ENCODE measurements around the gene CNOT1.

Gene CNOT1

GRCh38 chr16:58518083-58518979 lies 111.3 kb downstream of the CNOT1 start:
- no peak for DNase-seq (ENCODE audit: low read depth)

- no peak for DNase-seq (ENCODE audit: low read depth)
Measured at GRCh38 chr16:58516768-58517107, 112.9 kb downstream of the CNOT1 start.

GRCh38 chr16:58515871-58516767 lies 113.5 kb downstream of the CNOT1 start:
- peak; percentile 39 for DNase-seq (ENCODE audit: low read depth)

DNA sequence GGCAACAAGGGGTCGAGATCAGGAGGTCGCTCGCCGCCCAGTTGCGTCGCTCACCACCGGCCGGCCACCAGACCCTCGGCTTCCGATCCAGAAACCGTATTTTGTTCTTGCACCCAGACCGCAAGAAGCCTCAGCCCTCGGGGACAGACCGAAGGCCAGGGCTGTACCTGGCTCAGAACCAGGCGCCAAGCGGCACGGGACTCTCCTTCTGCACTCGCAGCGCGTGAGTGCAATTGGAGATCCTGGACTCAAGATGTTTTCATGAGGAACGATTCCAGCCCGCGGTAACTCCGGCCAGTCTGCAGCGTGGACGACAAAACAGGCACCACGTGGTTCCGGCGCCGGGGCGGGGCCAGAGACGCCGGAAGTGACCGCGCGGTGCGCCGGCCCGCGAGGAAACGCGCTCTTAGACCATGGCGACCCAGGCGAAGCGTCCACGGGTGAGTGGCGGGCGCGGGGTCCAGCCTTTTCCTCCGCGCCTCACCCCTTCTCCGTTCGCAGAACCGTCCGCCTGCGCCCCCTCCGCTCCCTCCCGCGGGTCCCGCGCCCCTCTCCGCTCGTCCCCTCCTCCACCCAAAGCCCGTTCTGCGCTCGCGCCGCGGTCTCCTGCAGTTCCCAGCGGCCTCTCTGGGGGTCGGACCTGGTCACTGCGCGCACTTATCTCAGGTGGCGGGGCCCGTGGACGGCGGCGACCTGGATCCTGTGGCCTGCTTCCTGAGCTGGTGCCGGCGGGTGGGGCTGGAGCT lies 114.3 kb downstream of the CNOT1 start, which contains the start of gene SETD6:
SETD6 (plus strand) TSS at position 393 of the 746 bp plus-strand sequence; CDS start at position 414, 21 bp downstream.
- DNase-seq (ENCODE audit: low read depth) = peak; percentile 80

DNA sequence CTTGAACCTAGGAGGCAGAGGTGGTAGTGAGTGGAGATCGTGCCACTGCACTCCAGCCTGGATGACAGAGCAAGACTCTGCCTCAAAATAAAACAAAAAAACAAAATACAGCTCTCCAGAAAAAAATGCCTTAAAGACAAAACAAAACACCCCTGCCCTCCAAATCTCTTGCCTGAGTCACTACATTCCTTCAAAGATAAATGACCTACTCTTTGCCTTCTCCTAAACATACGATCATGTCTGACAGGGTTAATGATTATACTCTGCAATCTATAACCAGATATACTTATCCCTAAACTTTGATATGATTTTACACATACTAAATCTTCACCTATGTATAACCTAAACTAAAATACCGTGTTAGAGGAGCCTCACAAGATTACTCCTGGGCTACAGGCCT lies 115.8 kb downstream of the CNOT1 start:
- DNase-seq (ENCODE audit: low read depth) = no peak

DNA sequence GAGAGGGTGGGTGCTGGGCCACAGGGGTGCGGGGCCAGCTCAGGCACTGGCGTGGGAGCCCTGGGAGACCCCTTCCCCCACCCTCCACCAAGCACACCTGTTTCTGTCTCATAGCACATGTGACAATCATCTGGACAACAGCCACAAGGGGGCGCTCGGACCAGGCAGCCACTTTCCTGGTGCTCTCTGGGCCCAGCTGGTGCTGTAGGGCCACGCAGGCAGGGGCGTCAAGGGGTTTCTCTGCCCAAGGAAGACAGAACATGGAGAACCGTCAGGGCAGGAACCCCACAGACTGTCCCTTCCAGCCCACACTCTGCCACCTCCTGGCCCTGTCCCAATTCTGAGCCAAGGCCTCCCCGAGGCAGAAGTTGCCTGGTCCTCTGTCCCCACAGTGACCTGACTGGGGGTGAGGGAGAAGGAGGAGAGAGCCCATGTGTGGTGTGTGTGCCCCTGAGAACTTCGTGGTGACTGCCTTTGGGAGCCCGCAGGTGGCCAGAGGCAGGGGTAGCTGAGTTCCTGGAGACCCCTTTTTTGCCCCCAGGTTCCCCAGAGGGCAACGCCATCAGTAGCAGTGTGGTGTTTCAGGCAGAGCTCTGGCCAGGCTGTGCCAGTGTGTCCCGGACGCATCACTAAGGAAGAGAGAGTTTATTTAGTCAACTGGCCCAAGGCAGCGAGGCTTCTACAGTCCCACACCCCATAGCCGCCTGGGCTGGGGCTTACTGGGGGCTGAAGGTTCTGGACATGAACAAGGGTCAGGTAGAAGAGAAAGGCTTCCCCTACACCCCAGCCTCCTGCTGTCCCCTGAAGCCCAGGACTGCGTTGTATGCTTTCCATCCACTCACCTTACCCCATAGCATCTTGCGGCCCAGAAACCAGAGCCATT lies 117.5 kb downstream of the CNOT1 start:
- peak; percentile 74 for DNase-seq (ENCODE audit: low read depth)

GRCh38 chr16:58510776-58511628 lies 118.6 kb downstream of the CNOT1 start:
- DNase-seq (ENCODE audit: low read depth) = no peak

DNA sequence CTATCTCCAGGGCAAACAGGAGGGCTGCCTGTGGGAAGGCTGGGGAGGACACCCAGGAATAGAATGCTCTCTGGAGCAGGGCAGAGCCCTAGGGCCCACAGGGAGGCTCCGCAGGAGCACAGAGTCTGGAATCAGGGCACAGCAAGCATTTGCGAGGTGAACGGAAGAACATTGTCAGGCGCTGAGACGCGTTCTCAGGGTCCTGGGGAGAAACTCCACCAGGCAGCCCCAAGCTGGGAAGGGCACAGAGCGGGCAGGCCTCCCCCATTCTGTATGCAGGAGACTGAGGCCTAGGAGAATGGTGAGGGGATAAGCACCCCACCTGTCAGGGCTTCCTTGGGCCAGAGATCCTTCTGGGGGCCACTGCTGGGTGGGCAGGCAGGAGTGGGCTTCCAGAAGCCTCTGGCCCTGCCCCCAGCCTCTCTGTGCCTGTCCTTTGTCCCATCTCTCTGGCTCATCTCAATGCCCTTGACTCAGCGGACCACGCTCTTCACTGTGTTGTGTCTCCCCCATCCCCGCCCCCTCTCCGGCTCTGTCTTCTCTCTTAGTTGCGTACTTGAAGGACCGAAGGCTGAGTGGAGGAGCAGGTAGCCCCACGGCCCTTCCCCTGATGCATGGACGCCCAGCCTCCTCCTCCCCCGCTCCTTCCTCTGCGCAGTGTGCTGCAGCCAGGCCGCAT lies 119.4 kb downstream of the CNOT1 start:
- no peak for DNase-seq (ENCODE audit: low read depth)

- DNase-seq (ENCODE audit: low read depth) = no peak
Measured at GRCh38 chr16:58509256-58510096, 120.2 kb downstream of the CNOT1 start.

DNA sequence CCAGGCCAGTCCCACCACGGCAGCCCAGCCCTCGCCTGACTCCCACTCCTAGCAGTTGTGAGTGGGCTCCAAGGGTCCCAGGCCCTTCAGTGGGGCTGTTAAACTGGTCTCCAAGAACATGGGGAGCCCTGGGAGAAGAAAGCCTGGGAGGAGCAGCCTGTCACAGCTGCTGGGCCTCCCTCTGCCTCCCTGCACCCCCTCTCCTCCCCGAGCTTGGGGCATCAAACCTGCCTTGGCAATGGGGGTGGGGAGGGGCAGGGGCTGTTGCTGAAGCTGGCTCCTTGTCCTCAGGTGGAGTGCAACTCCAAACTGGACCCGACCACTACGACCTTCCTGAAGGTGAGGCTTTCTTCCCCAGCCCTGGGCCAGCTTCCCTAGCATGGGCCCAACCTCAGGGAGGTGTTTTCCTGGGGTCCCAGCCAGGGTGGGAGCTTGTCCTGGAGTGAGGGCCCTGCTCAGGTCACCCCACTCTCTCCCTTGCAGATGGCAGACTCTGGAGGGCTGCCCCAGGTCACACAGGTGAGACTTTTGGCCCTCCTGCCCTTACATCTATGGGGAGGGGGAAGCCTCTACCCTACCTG lies 120.9 kb downstream of the CNOT1 start:
- no peak for DNase-seq (ENCODE audit: low read depth)

- DNase-seq (ENCODE audit: low read depth) = no peak
Measured at GRCh38 chr16:58507963-58508670, 121.5 kb downstream of the CNOT1 start.

GRCh38 chr16:58507195-58507962 lies 122.2 kb downstream of the CNOT1 start:
- no peak for DNase-seq (ENCODE audit: low read depth)

DNA sequence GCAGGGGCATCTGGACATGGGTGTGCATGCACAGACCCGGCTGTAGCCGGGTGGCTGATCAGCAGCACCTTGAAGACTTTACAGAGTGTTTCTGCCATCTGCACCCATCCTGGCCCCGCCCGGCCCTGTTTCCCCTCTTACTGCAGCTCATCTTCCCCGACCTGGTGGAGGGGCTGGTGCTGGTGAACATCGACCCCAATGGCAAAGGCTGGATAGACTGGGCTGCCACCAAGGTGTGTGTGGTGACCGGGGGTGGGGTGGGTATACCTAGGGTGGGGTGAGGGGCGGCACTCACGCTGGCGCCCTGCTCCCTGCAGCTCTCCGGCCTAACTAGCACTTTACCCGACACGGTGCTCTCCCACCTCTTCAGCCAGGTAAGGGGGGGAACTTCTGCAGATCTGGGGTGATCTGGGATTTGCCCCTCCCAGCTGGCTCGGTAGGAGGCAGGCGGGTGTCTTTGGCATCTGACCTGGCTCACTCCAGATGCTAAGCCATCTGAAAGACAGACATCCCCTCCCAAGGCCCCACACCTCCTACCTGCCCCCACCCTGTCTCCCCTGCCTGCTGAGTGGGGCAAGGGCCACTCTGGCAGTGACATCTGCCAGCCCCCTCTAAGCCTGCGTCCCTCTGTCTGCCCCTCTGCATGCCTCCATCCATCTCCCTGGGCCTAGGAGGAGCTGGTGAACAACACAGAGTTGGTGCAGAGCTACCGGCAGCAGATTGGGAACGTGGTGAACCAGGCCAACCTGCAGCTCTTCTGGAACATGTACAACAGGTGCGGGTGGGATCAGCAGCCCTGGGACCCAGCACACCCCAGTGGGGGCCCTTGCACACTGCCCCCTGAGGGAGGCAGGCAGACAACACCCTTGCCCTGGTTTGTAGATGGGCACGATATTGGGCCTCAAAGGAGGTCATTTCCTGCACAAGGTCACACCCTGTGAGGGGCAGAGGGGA lies 123.1 kb downstream of the CNOT1 start:
- DNase-seq (ENCODE audit: low read depth) = no peak

- DNase-seq (ENCODE audit: low read depth) = no peak
Measured at GRCh38 chr16:58503863-58504688, 125.5 kb downstream of the CNOT1 start.

All from activated T-cell treated with anti-CD3 and anti-CD28 coated beads for 48 hours (primary cell).